ENCODE measurements around the gene SPTLC2. TPM values are rescaled to one million over a fixed set of nuclear protein-coding genes. Genes with fewer than 3 reads are reported as not detected.
A peak's percentile ranks its signal among the peaks of the same experiment; 100 is the strongest.

Gene SPTLC2
- total and polyA plus RNA-seq, 2 of the 13 experiments (the other 11 are each of a cell fraction or from before 2014, with no cell fraction given), result 17.4 to 17.5 TPM

- TF ChIP-seq PBX2 (CRISPR knock-in tag; IDR thresholded peaks at IDR 0.05) (peak; percentile 76), ZNF234 (CRISPR knock-in tag; conservative IDR thresholded peaks at IDR 0.05) (no peak), IRF2 (CRISPR knock-in tag; IDR thresholded peaks at IDR 0.05) (0 out of 2 replicates have a peak, but pooled peaks have one; percentile 47), ZNF431 (CRISPR knock-in tag; IDR thresholded peaks at IDR 0.05; ENCODE audit: borderline replicate concordance, low read depth) (no peak), TERF1 (CRISPR knock-in tag; IDR thresholded peaks at IDR 0.05) (no peak), PTBP1 (IDR thresholded peaks at IDR 0.05; ENCODE audit: low read depth, low read length, poor library complexity, severe bottlenecking) (no peak), HHEX (CRISPR knock-in tag; IDR thresholded peaks at IDR 0.05) (no peak), TOPORS (CRISPR knock-in tag; IDR thresholded peaks at IDR 0.05) (no peak), ZNF639 (CRISPR knock-in tag; conservative IDR thresholded peaks at IDR 0.05) (no peak), FOXO1 (CRISPR knock-in tag; IDR thresholded peaks at IDR 0.05) (peak; percentile 22; the same call in 1 of the 2 replicates), ZFP37 (CRISPR knock-in tag; IDR thresholded peaks at IDR 0.05; ENCODE audit: borderline replicate concordance) (no peak), KLF12 (CRISPR knock-in tag; IDR thresholded peaks at IDR 0.05; ENCODE audit: borderline replicate concordance) (no peak), ZKSCAN5 (CRISPR knock-in tag; IDR thresholded peaks at IDR 0.05) (no peak; the same call in 1 of the 2 replicates), NR1H2 (CRISPR knock-in tag; IDR thresholded peaks at IDR 0.05; ENCODE audit: borderline replicate concordance, low read depth) (no peak), AKAP8 (CRISPR knock-in tag; IDR thresholded peaks at IDR 0.05) (no peak), ZNF691 (CRISPR knock-in tag; IDR thresholded peaks at IDR 0.05; ENCODE audit: borderline replicate concordance, low read depth) (no peak), RNF2 (conservative IDR thresholded peaks at IDR 0.05; ENCODE audit: low read depth) (no peak), KAT8 (CRISPR knock-in tag; IDR thresholded peaks at IDR 0.05) (no peak), MAFF (IDR thresholded peaks at IDR 0.05; ENCODE audit: low read depth, low read length) (0 out of 2 replicates have a peak, but pooled peaks have one; percentile 14), TCF7 (IDR thresholded peaks at IDR 0.05; ENCODE audit: low read depth) (0 out of 2 replicates have a peak, but pooled peaks have one; percentile 12), PCBP2 (optimal IDR thresholded peaks at IDR 0.05; ENCODE audit: low read depth, low read length, poor library complexity, severe bottlenecking) (no peak)
- TF ChIP-seq, protein P1, sequence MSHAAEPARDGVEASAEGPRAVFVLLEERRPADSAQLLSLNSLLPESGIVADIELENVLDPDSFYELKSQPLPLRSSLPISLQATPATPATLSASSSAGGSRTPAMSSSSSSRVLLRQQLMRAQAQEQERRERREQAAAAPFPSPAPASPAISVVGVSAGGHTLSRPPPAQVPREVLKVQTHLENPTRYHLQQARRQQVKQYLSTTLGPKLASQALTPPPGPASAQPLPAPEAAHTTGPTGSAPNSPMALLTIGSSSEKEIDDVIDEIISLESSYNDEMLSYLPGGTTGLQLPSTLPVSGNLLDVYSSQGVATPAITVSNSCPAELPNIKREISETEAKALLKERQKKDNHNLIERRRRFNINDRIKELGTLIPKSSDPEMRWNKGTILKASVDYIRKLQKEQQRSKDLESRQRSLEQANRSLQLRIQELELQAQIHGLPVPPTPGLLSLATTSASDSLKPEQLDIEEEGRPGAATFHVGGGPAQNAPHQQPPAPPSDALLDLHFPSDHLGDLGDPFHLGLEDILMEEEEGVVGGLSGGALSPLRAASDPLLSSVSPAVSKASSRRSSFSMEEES (CRISPR knock-in tag; IDR thresholded peaks at IDR 0.05), result no peak
Observed at GRCh38 chr14:77508249-77508648, 108.2 kb downstream of the SPTLC2 start (continued).
